Heart left ventricle (tissue), 16 donors: ENCODE results near the gene RNF180. TPM values are rescaled to one million over a fixed set of nuclear protein-coding genes. Genes with fewer than 3 reads are reported as not detected.

Source experiments
- ATAC-seq, 4 donors: fragments of 200-7000 bp; cut with Tn5 transposase; one replicate each; pipeline ENCODE4 v1.9.1; 2020 to 2022; ENCODE audit warnings: moderate library complexity in 4 of 4, mild to moderate bottlenecking in 3 of 4, moderate number of reproducible peaks in 1 of 4
- DNase-seq, 5 donors: peaks; one replicate each; pipeline ENCODE4 v3.0.0-alpha.2; 2020
- H3K27ac ChIP-seq, 12 donors: fragments of 200-600 bp; sonication (generic) in 4 of 12; one replicate each; pipeline versions ENCODE4 v1.5.0 to v1.8.0; 2016 to 2022; ENCODE audit warnings: mild to moderate bottlenecking in 2 of 12
- H3K27me3 ChIP-seq, 9 donors: fragments of 200-600 bp; sonication (generic) in 2 of 9; one replicate each; pipeline versions ENCODE4 v1.5.1 to v1.8.0; 2016 to 2022; ENCODE audit warnings: mild to moderate bottlenecking in 3 of 9
- H3K36me3 ChIP-seq, 9 donors: fragments of 200-600 bp; sonication (generic) in 2 of 9; one replicate each; pipeline versions ENCODE4 v1.5.0 to v1.8.0; 2018 to 2022; ENCODE audit warnings: mild to moderate bottlenecking in 2 of 9
- H3K4me1 ChIP-seq, 12 donors: fragments of 200-600 bp; sonication (generic) in 4 of 12; one replicate each; pipeline versions ENCODE4 v1.5.0 to v1.8.0; 2016 to 2022; ENCODE audit warnings: mild to moderate bottlenecking in 3 of 12
- H3K4me3 ChIP-seq, 12 donors: fragments of 200-600 bp; sonication (generic) in 4 of 12; one replicate each; pipeline versions ENCODE4 v1.5.0 to v1.8.0; 2017 to 2022; ENCODE audit warnings: mild to moderate bottlenecking in 9 of 12, moderate library complexity in 4 of 12
- H3K9me3 ChIP-seq, 12 donors: fragments of 200-600 bp; sonication (generic) in 4 of 12; one replicate each; pipeline versions ENCODE4 v1.5.0 to v1.8.0; 2016 to 2022; ENCODE audit warnings: mild to moderate bottlenecking in 1 of 12
- CTCF ChIP-seq, 12 donors: fragments of 200-600 bp; sonication (generic) in 4 of 12; IDR thresholded peaks; one replicate each; pipeline versions ENCODE4 v1.5.0 to v1.8.0; 2018 to 2022; ENCODE audit warnings: antibody characterized with exemption in 12 of 12, mild to moderate bottlenecking in 5 of 12
- POLR2A ChIP-seq, 2 donors: fragments of 450-650 bp; IDR thresholded peaks; one replicate each; pipeline ENCODE4 v1.6.1; 2017; ENCODE audit warnings: antibody characterized with exemption in 2 of 2, mild to moderate bottlenecking in 2 of 2, moderate library complexity in 2 of 2
- WGBS, 4 donors: extraction: QIAGEN DNeasy Blood & Tissue Kit in 2 of 4; methylation state at CpG; one replicate each; pipeline versions ENCODE4 v1.1.5 to v1.1.7; 2013 to 2018; 5-methylcytosine and 5-hydroxymethylcytosine counted together
- intact Hi-C, 10 donors: fragments of 100-400 bp; cut with DNase I; formaldehyde crosslinking; loops; one replicate each; pipeline versions ENCODE4 v1.11.1 to v1.14.2; 2022
- polyA plus RNA-seq, 2 donors: library from polyadenylated mRNA; stranded (reverse); fragments of 200-250 nt; gene quantifications; one replicate each; pipeline ENCODE4 v1.2.3, GENCODE V29; 2013
- total RNA-seq, 9 donors: library from RNA; depleted of rRNA in 2 of 9; stranded (reverse); fragments of >200 nt in 2 of 9; fragmentation: NEBNext Ultra II Directional in 3 of 9; extraction: Animal tissue kit (Norgen Biotek cat#: 25700) in 3 of 9; gene quantifications; one replicate each; pipeline versions ENCODE4 v1.1.0 to v1.2.4, GENCODE V29; 2016 to 2023
- donor health status: ischemic (EF 13 %, LVEDD 7.1; RV severe dilation, severe dysfunction).
- donor health status: healthy with polysubstance abuse.
- donor health status: DM: no; HTN: yes; CAD: no.
- donor health status: DM: no; HTN: no; CAD: no.
- donor health status: ischemic (EF 25% LVEDD 6.9; RV normal size, moderate dysfunction).
- donor health status: ischemic (EF 25% LVEDD 5.7; RV mildly dilated, moderate dysfunction).
- donor health status: healthy.
- donor health status: DM: yes; HTN: yes; CAD: no.
- donor health status: ischemic (EF 35%, LVEDD 5.7; RV mildly dilated, moderate dysfunction).
- donor health status: nonischemic (EF 11% LVEDD 7.7; RV severe dilation, severe dysfunction).
- donor health status: DM: yes; HTN: yes; CAD: no.
- donor health status: PGD.
- donor health status: ischemic (EF 29% LVEDD 5.4; RV normal size, mild dysfunction).
- donor health status: nonischemic (EF 23%, LVEDD 6.1; RV moderate dilation, normal function).

The RNF180 gene
- total and polyA plus RNA-seq, 11 donors, result 2.1 to 20.4 (median 12.9) TPM

DNA sequence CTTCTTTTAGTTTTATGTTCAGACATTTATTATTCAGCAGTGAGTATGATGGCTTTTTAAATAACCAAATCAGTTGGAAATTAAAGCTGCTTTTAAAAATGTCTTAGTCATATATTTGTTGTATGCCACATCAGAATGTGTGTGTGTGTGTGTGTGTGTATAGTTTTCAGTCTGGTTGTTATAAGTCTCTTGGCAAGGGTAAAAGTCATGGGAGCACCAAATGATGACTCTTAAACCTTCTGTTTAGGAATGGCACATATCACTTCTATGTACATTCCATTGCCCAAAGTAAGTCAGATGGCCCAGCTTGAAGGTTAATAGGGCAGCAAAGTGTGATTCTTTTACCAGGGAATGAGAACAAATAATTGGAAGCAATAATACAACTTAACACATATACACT is 135.9 kb downstream of the RNF180 start:
- ATAC-seq, result peak in 1 of 4 donors; percentile 44
- no peak for DNase-seq
- H3K27ac ChIP-seq, result no peak overlapping the region
- no peak overlapping the region for H3K4me3 ChIP-seq
- H3K27me3 ChIP-seq, result no peaks in the 10 kb centered on the region
- TF ChIP-seq CTCF (IDR thresholded peaks at IDR 0.05) (no peak), POLR2A (IDR thresholded peaks at IDR 0.05) (no peak)
- intact Hi-C loops, result no loop called here
- H3K4me1 ChIP-seq, result peaks cover 0 to 6% (median 0%) of the 10 kb centered on the region in 12 donors
- H3K9me3 ChIP-seq, result no peaks in the 10 kb centered on the region
- H3K36me3 ChIP-seq, result no peaks in the 10 kb centered on the region

DNA sequence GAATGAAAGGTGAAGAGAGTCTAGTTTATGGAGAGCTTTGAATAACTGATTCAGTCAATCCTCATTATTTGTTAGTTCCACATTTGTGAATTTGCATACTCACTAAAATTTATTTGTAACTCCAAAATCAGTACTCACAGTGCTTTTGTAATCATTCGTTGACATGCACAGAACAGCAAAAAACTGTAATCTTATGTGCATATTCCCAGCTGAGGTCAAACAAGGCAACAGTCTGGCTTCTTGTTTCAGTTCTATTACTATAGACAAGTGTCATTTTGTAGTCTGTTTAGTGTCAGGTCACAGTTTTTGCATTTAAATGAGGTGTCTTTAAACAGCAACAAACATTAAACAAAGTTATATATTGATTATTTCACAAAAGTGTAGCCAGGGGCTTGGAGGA is 142.5 kb downstream of the RNF180 start:
- no peak overlapping the region for H3K4me3 ChIP-seq
- no peak for ATAC-seq
- no peaks in the 10 kb centered on the region for H3K9me3 ChIP-seq
- no peaks in the 10 kb centered on the region for H3K27me3 ChIP-seq
- H3K27ac ChIP-seq, result no peak overlapping the region
- H3K4me1 ChIP-seq, result peaks cover 0 to 12% (median 4%) of the 10 kb centered on the region in 12 donors
- no peak for DNase-seq
- TF ChIP-seq POLR2A (IDR thresholded peaks at IDR 0.05), result no peak
- TF ChIP-seq CTCF (IDR thresholded peaks at IDR 0.05), result no peak
- intact Hi-C loops, result no loop called here
- WGBS, 4 donors, result 13 to 29% (median 14%) methylated on average over 1 of the region's 1 CpG
- no peaks in the 10 kb centered on the region for H3K36me3 ChIP-seq

DNA sequence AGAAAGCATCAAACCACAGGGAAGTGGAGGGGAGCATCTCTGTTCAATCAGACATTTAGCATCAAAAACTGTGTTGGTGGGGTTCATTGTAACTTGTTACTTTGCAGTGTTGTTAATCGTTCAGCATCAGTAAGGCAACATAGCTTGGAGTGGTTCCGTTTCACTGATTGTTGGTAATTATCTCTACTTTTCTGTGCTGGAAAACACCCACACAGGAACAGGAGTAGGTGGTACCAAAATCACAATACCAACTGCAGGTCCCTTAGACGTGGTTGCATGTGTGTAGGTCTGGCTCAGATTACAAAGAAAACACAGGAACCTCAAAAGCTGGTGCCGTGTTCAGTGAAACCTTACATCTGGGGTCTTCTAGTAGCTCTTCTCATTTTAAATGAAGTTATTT is 146.8 kb downstream of the RNF180 start:
- Histone ChIP-seq H3K4me3 (no peak overlapping the region), H3K27ac (no peak overlapping the region), H3K36me3 (no peaks in the 10 kb centered on the region), H3K27me3 (no peaks in the 10 kb centered on the region), H3K9me3 (no peaks in the 10 kb centered on the region), H3K4me1 (peaks cover 0 to 12% (median 4%) of the 10 kb centered on the region in 12 donors)
- intact Hi-C loops, result no loop called here
- TF ChIP-seq CTCF (IDR thresholded peaks at IDR 0.05) (no peak), POLR2A (IDR thresholded peaks at IDR 0.05) (no peak)
- DNase-seq (no peak), ATAC-seq (no peak)
- 84 to 93% (median 85%) methylated on average over 4 of the region's 4 CpGs for WGBS, 4 donors

DNA sequence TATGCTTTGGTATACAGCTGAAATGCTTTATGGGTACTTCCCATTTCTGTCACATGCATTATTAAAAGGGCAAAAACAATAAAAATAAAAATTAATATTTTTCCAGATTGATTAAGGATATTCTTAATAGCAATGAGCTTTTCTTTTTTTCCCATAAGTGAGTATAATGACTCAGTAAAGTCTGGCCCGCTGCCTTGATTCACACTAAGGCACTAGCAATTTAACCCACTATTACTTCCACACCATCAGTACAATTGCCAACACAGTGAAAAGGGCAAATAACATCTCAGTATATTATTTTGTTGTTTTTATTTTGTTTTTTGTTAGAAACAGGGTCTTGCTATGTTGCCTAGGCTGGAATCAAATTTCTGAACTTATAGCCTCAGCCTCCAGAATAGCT is 150.1 kb downstream of the RNF180 start:
- ATAC-seq (no peak), DNase-seq (no peak)
- no peaks in the 10 kb centered on the region for H3K9me3 ChIP-seq
- H3K27ac ChIP-seq, result no peak overlapping the region
- H3K36me3 ChIP-seq, result no peaks in the 10 kb centered on the region
- intact Hi-C loops, result no loop called here
- 85 to 91% (median 90%) methylated on average over 1 of the region's 1 CpG for WGBS, 4 donors
- no peaks in the 10 kb centered on the region for H3K27me3 ChIP-seq
- no peaks in the 10 kb centered on the region for H3K4me1 ChIP-seq
- no peak for TF ChIP-seq POLR2A (IDR thresholded peaks at IDR 0.05)
- TF ChIP-seq CTCF (IDR thresholded peaks at IDR 0.05), result no peak
- no peak overlapping the region for H3K4me3 ChIP-seq
